Thyroid gland (tissue), 4 donors: ENCODE measurements around the gene CKMT2.

Experiments used
- CTCF ChIP-seq, 6 experiments: fragments of 200-600 bp in 3 of 6; fragments of 450-650 bp in 3 of 6; sonication (generic) in 3 of 6; IDR thresholded peaks; one replicate each; pipeline ENCODE4 v1.5.1; 2016 to 2019; ENCODE audit warnings: antibody characterized with exemption in 6 of 6, mild to moderate bottlenecking in 2 of 6, inconsistent platforms in 1 of 6, moderate library complexity in 1 of 6
- POLR2A ChIP-seq, 2 donors: fragments of 450-650 bp; IDR thresholded peaks; one replicate each; pipeline ENCODE4 v1.6.1; 2017; ENCODE audit warnings: antibody characterized with exemption in 2 of 2, mild to moderate bottlenecking in 2 of 2, moderate library complexity in 1 of 2

GRCh38 chr5:81315336-81315735 is 82.2 kb downstream of the CKMT2 start:
- TF ChIP-seq CTCF (IDR thresholded peaks at IDR 0.05) (no peak), POLR2A (IDR thresholded peaks at IDR 0.05) (no peak)
